Left cardiac atrium (tissue), 4 donors: Measurements from ENCODE around the gene ERBB4. TPM values are rescaled to one million over a fixed set of nuclear protein-coding genes. Genes with fewer than 3 reads are reported as not detected.
"Not testable (repeated sequence)": the region's sequence is repeated elsewhere in the genome, so short reads cannot be mapped to it uniquely, and the experiment has no call there.

ENCODE experiments used
- ATAC-seq, 2 donors: fragments of 200-7000 bp; cut with Tn5 transposase; one replicate each; pipeline ENCODE4 v1.9.1; 2020; ENCODE audit warnings: mild to moderate bottlenecking in 2 of 2, moderate library complexity in 2 of 2
- DNase-seq: peaks from one replicate; pipeline ENCODE4 v3.0.0-alpha.2; 2020
- intact Hi-C, 2 donors: fragments of 100-400 bp; cut with DNase I; formaldehyde crosslinking; loops; one replicate each; pipeline versions ENCODE4 v1.14.1 to v1.15.1; 2022 to 2023
- total RNA-seq, 2 donors: library from RNA; stranded (reverse); fragmentation: NEBNext Ultra II Directional; extraction: Animal tissue kit (Norgen Biotek cat#: 25700); gene quantifications; one replicate each; pipeline ENCODE4 v1.2.1, GENCODE V29; 2021
- donor health status: DM: no; HTN: yes; CAD: no.
- donor health status: DM: no; HTN: yes; CAD: no; lungs with severe emphysema.
- donor health status: DM: yes; HTN: yes; CAD: no.
- donor health status: Dilated cardiomyopathy.

The ERBB4 gene
- total RNA-seq, 2 donors from 2014 or later: 17.9 to 20.6 TPM

DNA sequence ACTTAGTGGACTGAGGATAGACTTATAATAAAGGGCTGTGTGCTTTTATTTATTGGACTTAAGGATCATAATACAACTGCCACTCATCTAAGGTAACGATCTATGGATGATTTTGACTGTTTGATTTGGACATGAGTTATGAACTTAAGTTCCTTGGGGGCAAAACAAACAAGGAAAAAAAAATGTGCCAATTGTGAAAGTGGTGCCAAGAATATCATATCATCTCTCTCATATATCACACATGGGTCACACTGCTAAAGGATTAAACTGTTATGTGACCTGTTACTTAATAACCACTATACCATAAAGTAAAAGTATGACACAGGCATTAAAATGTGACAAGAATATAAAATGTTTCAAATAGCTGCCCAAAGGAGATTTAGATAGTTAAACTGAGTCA lies 886.3 kb downstream of the ERBB4 start:
- ATAC-seq (no peak), DNase-seq (no peak)
- intact Hi-C loops: no loop called here

DNA sequence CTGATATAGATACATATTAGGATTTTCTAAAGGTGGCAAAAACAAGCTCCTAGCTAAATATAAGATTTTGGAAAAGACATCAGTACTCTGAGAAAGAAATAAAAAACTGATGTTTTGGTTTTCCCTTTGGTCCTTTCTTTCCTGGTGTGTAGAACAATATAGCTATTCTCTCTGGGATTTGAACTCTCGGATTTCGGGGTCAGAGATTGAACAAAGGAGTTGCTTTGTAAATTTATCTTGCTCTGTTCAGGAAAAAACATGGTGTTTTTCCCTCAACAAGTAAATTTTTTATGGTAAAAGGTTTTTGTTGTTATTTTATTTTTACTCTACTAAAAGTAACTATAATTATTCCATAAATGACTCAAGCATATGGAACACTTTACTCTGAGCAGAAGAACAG lies 889.3 kb downstream of the ERBB4 start:
- DNase-seq (no peak), ATAC-seq (no peak)
- intact Hi-C loops: no loop called here

DNA sequence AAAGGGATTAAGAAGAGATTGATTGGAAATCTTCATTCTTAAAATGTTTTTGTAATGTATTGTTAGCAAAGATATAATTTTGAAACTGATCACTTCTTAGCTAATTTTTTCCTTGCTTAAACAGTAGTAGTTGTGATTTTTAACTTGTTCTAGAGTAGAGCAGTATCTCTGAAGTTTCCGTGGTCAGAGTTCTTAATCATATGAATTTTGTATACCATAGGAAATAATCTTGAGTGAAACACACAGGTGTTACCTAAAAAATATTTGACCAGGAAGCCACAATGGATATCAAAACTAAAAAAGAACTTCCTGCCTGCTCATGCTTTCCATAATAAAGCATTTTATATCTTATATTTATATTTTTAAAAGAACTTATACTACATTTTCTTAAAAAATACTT lies 907.1 kb downstream of the ERBB4 start:
- no peak for ATAC-seq
- no peak for DNase-seq
- intact Hi-C loops: no loop called here

DNA sequence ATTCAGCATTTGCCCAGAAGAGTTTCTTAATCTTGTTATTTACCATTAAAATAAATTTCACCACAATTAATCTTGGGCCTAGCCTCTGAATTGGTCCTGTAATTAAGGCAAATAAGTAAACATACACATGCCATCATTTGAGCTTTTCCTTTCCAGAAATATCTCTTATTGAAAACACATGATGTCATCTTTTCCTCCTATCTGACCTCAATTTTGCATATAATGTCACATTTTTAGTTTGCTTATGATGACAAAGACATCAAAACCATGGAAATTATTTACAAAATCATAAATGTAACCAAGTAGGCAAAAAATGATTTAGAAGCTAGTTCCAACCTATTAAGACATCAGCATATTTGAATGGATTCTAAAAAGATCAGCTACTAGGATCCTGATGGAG lies 915.5 kb downstream of the ERBB4 start:
- intact Hi-C loops: no loop called here
- no peak for ATAC-seq
- no peak for DNase-seq

DNA sequence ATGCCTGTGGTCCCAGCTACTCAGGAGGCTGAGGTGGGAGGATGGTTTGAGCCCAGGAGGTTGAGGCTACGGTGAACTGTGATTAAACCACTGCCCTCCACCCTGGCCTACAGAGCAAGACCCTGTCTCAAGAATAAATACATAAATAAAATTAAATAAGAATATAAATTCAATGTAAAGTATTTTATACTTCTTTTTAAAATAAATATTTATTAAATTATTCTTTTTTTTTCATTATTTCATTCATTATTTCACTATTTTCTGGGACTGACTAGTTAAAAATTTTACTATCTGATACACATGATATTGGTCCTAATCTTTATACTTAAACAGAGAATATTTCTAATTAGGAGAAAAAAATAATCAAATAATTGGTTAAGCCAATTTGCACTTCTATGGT lies 917.6 kb downstream of the ERBB4 start:
- intact Hi-C loops: no loop called here

DNA sequence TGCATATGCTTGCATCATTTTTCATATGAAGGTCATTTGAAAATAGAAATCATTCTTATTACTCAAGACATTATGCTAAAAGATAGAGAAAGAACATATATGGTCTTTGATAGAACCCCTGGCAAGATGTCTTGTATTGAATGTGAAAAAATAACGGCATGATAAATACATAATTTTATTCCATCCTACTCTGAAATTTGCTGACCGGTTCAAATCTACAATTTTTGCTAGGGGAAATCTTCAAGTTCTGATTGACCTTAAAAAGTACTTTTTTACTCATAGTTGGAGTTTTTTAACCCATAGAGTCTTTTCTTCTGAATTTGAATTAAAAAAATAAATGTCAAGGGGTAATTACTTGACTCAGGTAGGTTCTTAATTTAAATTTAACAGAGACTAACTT lies 920.8 kb downstream of the ERBB4 start:
- ATAC-seq (no peak), DNase-seq (no peak)
- intact Hi-C loops: no loop called here

More for the DNA sequence above, 917.6 kb downstream of the ERBB4 start:
- ATAC-seq: no peak
- no peak for DNase-seq

DNA sequence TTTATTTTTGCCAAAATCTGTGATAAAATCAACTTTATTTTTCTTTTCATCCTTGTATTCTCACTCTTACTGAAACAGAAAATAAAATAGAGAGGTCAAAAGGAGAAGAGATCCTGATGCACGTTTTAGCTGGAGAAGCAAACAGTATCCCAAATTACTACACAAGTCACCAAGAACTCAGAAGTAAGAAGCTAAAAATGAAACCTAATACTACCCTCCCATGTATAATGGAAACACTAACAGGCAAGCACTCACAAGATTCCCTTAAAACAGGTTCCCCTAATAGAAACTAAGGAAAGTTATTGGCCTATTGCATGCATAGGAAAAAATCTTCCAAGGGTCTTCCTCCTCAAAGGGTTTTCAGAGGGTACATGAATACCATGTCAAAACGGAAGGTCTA lies 927.0 kb downstream of the ERBB4 start:
- DNase-seq (no peak), ATAC-seq (no peak)
- intact Hi-C loops: no loop called here

DNA sequence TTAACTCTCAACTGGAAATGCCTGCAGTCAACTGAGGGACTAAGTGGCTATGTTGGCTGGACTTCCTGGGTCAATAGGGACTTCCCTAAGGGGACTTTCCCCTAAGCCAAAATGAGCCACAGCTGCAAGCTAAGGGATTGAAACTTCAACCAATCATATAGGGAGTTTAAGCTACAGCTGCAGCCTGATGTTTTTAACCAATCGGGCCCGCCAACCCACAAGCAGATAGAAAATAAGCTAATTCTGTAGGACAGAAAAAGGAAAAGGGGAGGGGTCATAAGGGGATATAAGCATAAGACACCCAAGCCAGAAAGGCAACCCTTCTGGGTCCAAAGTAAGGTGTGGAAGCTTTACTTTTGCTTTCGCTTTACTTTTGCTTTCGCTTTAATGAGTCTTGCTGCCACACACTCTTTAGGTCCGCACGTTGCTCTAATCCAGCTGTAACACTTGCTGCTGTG lies 927.5 kb downstream of the ERBB4 start:
- no peak for DNase-seq
- intact Hi-C loops: no loop called here
- ATAC-seq: no peak

DNA sequence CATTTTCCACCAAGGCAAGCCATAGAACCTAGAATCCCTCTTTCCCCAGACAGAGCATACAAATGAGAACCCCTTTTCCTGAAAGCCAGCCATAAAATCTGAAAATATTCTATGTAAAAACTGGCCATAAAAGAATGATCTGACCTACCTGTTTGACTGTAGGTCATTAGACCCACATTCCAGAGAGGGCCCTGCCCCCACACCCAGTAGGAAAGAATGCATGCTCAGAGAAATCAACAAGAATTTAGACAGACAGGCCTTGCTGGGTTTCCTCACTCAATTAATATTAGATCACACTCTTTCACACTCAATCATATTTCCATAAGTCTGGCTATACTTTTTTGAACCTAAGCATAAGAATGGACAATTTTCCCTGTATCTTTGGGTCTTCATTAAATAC lies 929.5 kb downstream of the ERBB4 start:
- DNase-seq (no peak), ATAC-seq (no peak)
- intact Hi-C loops: no loop called here

DNA sequence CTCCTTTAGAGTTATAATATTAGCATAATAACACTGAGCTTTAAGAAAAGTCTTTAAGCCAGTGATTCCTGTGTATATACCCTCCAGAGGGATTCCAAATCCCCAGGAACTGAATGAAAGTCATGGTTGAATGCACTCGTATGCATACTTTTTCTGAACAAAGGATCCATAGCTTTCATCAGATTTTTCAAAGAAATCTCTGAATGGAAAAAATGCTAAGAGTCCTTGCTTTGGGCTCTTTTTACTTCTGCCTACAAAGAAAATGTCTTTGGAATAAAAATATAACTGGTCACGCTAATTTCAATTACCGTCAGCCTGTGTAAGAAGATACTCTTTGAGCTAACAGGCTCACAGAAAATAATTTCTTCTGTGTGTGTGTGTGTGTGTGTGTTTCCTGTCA lies 939.5 kb downstream of the ERBB4 start:
- intact Hi-C loops: no loop called here
- DNase-seq (no peak), ATAC-seq (no peak)

DNA sequence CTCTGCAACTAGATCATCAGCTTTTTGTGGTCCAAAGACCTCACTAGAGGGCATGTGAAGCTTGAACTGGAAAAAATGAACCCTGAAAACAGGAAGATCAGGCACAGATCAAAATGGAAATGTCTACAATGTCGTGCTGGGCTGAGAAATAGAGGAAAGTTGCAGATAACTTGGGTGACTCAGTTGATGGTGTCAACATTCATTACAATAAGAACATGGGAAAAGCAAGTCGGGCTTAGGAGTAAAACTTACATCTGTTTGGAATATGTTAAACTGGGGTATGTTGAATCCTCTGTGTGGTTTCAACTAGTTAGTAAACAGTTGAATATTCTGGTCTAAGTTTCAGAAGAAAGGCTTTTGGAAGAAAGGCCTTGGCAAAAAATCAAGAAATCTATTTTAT lies 940.4 kb downstream of the ERBB4 start:
- intact Hi-C loops: no loop called here
- no peak for ATAC-seq
- no peak for DNase-seq

DNA sequence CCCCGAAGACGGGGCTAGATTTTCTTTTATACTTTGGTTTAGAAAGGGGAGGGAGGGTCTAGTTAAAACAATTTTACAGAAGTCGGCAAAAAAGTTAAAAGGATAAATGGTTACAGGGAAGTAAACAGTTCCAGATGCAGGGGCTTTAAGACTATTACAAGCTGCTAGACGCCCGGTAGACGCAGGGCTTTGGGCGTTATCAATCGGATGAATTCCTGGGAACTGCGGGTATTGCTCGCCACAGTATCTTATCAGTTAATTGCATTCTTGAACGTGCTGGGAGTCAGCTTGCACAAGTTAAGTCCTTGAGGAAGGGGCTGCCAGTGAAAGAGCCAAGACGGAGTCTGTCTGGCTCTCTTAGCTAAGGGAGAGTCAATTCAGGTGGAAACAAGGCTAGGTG lies 946.6 kb downstream of the ERBB4 start:
- DNase-seq, intact Hi-C loops, ATAC-seq: not testable (repeated sequence)

DNA sequence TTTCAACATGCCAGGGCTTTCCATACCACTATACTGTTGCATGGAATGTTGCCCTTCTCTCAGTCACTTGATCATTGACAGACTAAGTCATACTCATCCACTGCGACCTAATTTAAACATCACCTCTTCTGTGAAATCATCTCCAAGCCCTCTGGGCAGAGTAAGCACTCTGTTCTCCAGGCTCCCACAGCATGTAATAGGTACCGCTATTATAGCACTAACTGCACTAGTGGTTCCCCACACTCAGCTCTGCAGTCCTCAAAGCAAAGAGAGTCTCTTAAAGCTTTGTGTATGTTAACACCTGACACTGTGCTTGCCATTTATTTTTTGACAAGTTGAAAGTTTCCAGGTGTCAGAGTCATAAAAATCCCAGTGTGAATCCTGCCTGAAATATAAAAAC lies 947.2 kb downstream of the ERBB4 start:
- ATAC-seq: no peak
- no peak for DNase-seq
- intact Hi-C loops: no loop called here

DNA sequence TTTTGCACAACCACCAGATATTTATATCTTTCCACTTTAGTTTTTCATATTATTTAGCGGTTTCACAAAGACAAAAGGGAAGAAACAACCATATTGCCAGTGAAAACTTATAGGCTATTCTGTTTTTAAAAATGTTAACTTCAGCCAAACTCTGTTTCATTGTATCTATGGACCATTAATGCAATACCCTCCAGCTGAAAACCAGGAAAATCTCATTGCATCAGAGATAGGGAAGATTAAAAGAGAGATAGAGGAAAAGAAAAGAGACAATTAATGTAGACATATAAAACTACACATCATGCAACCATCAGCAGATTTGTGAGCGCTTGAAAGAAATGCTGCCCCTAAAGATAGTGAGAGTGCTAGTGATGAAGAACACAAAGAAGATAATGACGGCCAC lies 970.2 kb downstream of the ERBB4 start:
- DNase-seq: no peak
- ATAC-seq: no peak
- intact Hi-C loops: no loop called here

DNA sequence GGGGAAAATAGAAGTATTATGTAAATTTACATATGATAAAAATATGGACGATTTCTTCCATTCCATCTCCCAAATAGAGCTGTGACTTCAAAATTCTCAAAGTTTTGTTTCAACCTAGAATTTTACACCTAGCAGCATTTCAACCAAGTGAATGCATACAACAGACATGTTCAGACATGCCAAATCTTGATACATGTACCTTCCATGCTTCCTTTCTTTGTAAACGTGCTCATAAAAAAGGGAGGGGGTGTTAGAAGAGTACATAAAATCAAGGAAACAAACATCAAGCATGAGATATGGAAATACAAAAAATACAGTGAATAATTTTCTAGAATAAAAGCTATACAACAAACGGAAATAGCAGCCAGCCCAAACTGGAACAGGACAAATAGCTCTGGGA lies 974.2 kb downstream of the ERBB4 start:
- ATAC-seq: no peak
- no peak for DNase-seq
- intact Hi-C loops: no loop called here

DNA sequence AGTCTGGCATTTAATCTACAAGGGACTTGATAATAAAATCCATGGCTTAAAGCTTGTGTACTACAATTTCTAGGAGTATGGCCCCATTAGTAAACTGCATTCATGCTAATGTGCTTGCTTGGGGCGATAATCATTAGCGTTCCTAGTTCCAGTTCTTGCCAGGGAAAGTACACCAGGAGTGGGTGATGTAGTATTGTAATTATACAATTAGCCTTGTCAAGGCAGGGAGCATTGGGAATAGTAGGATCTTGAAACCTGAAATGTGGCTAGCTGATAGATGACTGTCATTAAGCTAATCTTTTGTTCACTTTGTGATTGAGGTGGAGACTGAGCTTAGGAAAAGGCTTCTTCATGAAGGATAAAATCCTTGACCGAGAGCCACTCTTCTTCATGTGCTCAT lies 993.0 kb downstream of the ERBB4 start:
- intact Hi-C loops: no loop called here
- no peak for ATAC-seq
- no peak for DNase-seq

DNA sequence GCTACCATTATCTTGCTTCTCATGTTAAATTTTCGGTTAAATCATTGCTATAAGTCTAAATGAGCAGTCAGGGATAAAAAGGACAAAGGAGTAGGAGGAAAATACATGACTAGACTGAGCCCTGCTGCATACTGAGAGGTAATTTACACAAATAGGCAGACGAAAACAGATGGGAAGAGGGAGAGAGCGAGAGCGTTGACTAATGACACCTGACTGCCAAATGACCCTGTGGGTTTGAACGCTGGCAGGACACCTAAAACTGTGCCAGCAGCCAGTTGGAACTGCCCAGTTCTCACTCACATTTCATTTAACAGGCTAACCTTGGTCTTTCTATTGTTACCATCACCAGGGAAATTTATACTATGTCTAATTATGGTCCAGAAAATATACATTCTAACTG lies 1004.0 kb downstream of the ERBB4 start:
- peak; percentile 59 to 78 for ATAC-seq

DNA sequence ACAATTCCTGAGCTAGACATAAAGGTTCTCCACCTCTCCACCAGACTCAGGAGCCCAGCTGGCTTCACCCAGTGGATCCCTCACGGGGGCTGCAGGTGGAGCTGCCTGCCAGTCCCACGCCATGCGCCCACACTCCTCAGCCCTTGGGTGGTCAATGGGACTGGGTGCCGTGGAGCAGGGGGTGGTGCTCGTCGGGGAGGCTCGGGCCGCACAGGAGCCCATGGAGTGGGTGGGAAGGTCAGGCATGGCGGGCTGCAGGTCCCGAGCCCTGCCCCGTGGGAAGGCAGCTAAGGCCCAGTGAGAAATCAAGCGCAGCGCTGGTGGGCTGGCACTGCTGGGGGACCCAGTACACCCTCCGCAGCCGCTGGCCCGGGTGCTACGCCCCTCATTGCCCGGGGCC lies 1014.4 kb downstream of the ERBB4 start:
- ATAC-seq, DNase-seq, intact Hi-C loops: not testable (repeated sequence)

More for the DNA sequence above, 1004.0 kb downstream of the ERBB4 start:
- DNase-seq: no peak
- intact Hi-C loops: no loop called here

DNA sequence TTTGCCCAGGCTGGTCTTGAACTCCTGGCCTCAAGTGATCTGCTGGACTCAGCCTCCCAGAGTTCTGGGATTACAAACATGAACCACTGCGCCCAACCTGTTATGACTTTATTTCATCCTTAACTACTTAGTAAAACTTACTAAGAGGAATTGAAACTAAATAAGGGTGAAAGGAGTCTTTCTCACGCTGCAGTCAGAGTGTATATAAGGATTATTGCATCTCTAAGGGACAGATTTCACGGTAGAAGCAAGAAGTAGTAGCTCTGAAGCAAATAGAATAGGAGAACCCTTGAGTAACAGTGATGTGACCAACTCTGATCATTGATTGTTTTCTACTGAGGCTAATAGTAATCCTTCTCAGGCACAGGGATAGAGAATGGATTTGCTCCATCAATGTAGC lies 1022.1 kb downstream of the ERBB4 start:
- intact Hi-C loops: no loop called here

DNA sequence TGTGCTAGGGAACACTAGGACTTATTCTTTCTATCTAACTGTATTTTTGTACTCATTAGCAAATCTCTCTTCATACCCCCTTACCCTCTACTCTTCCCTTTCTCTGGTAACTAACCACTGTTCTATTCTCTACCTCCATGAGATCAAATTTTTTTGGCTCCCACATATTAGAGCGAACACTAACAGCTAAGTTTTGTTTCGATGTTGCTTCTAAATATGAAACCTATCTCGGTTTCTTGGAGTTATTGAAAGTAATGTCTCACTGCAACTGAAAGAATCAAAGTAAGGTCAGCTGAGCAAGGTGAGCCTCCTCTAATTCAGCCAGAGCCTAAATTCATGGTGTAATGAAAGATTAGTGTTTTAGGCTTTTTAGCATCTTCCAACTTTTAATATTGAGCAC lies 1024.6 kb downstream of the ERBB4 start:
- DNase-seq (no peak), ATAC-seq (no peak)
- intact Hi-C loops: no loop called here

More for the DNA sequence above, 1022.1 kb downstream of the ERBB4 start:
- ATAC-seq (no peak), DNase-seq (no peak)

DNA sequence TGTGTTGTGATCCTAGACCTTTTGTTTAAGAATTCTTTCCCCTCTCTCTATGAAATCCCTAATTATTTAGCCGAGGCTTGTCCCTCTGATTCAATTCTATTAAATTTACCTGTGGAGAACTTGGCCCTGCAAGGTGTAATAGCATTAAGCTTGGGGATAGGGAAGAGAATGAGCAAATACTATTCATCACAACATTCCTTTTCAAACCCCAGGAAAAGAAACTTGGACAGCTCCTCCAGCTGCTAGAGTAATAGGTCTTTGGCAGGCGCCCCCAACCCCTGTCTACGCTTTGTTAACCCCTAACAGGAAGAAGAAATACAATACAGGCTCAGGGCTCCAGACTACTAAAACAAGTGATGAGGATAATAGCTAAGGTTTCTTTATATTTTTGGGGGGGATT lies 1025.2 kb downstream of the ERBB4 start:
- DNase-seq (no peak), ATAC-seq (no peak)
- intact Hi-C loops: no loop called here

DNA sequence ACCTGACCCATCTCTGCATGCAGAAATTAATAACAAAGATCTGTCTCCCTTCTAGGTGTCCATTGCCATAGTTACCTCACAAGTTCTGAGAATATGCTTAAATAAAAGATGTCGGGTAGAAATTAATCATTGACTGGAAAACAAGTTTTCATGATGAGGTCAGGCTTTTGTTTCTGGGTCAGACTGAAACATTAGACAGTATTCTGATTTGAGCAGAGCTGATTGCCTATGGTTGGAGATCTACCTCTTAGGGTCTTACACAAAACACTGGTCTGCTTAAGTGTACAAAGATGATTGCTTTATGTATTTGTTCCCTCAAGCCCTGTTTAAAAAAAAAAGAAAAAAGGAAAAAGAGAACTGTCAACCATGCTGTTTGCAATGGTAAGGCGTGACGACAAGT lies 1025.8 kb downstream of the ERBB4 start:
- DNase-seq (no peak), ATAC-seq (no peak)
- intact Hi-C loops: no loop called here
